Erythroblast (primary cell): Measurements from ENCODE around the gene MRPL27.

Experiments used
- GATA1 ChIP-seq: IDR thresholded peaks from 2 replicates; pipeline ENCODE4 v1.6.1; 2011; ENCODE audit warnings: low read depth, mild to moderate bottlenecking, control low read depth, low read length, moderate library complexity
- POLR2A ChIP-seq: IDR thresholded peaks from 2 replicates; pipeline ENCODE4 v1.6.1; 2011; ENCODE audit warnings: mild to moderate bottlenecking, low read length

DNA sequence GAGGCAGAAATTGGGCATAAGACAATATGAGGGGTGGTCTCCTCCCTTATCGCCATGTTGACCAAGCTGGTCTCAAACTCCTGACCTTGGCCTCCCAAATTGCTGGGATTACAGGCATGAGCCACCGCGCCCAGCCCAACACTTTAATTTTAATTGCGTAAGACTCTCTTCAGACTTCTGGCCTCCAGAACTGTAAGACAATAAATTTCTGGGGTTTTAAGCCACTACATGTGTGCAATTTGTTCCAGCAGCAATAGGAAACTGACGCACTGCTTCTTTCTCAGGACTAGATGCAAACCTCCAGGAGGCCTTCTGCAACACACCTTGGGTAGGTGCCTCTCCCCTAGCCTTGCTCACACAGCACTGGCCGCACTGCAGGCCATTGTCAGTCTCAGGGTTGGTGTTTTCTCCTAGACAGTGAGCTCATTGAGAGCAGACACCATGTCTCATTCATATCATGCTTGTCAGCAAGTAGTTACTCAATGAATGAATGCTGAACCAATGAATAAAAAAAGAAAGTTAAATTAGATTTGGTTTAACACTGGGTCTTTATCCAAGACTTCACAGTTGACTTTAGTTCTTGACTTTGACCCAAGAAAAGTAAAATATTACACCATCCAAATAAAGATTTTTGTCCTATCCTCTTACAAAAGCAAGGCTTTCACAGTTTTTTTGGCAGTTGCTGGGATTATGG lies 47.6 kb upstream of the MRPL27 start:
- TF ChIP-seq POLR2A: no peak
- no peak for TF ChIP-seq GATA1
